SK-N-SH (cell line): Measurements from ENCODE around the gene LYL1. TPM values are rescaled to one million over a fixed set of nuclear protein-coding genes. Genes with fewer than 3 reads are reported as not detected.
A peak's percentile ranks its signal among the peaks of the same experiment; 100 is the strongest.

Experiments
- CTCF ChIA-PET: fragments of 300-600, 350-600 bp; formaldehyde crosslinking; extraction: SDS; loops from one replicate; lab custom pipeline; 2021; lab: Yijun Ruan, JAX
- POLR2A ChIA-PET: fragments of 350-600 bp; sonication (Branson Sonifier 250); formaldehyde crosslinking; extraction: SDS; loops from one replicate; lab custom pipeline; 2020; ENCODE audit warnings: antibody characterized with exemption, inconsistent platforms; lab: Yijun Ruan, JAX
- DNase-seq: peaks from one replicate; pipeline ENCODE4 v3.0.0; 2012
- H2AFZ ChIP-seq: fragments of 200-600 bp; sonication (generic); 2 replicates; pipeline ENCODE4 v1.8.1; 2016; ENCODE audit warnings: antibody characterized with exemption, mild to moderate bottlenecking, low read depth
- H3F3A ChIP-seq: fragments of 200-600 bp; sonication (generic); replicated peaks from 2 replicates; pipeline ENCODE3; 2016; ENCODE audit warnings: antibody characterized with exemption, mild to moderate bottlenecking; ENCODE audit not compliant: insufficient read depth
- H3K27ac ChIP-seq, 2 experiments: fragments of 200-500 bp in 1 of 2; fragments of 200-600 bp in 1 of 2; sonication (Bioruptor generic) in 1 of 2; sonication (generic), shearing (Covaris generic) in 1 of 2; 2 replicates each; pipeline versions ENCODE4 v1.5.1 to v1.6.1; 2014 to 2016; ENCODE audit warnings: low read depth in 2 of 2, inconsistent platforms in 1 of 2, low read length in 1 of 2, mild to moderate bottlenecking in 1 of 2, mixed read lengths in 1 of 2
- H3K27me3 ChIP-seq: fragments of 200-600 bp; sonication (generic), shearing (Covaris generic); 2 replicates; pipeline ENCODE4 v1.6.1; 2016; ENCODE audit warnings: mixed run types; ENCODE audit not compliant: insufficient read depth
- H3K36me3 ChIP-seq, 2 experiments: fragments of 200-500 bp in 1 of 2; fragments of 200-600 bp in 1 of 2; sonication (Bioruptor generic) in 1 of 2; sonication (generic) in 1 of 2; replicated peaks in 1 of 2; 2 replicates each; pipeline versions ENCODE3 to v1.5.1; 2014 to 2016; ENCODE audit warnings: low read length in 1 of 2, mild to moderate bottlenecking in 1 of 2; ENCODE audit not compliant: insufficient read depth in 2 of 2, control insufficient read depth in 1 of 2
- H3K4me1 ChIP-seq, 2 experiments: fragments of 200-500 bp in 1 of 2; fragments of 200-600 bp in 1 of 2; sonication (Bioruptor generic) in 1 of 2; sonication (generic), shearing (Covaris generic) in 1 of 2; 2 replicates each; pipeline versions ENCODE4 v1.5.1 to v1.6.1; 2014 to 2016; ENCODE audit warnings: low read depth in 1 of 2, low read length in 1 of 2, mixed run types in 1 of 2; ENCODE audit not compliant: insufficient read depth in 2 of 2, control insufficient read depth in 1 of 2
- H3K4me2 ChIP-seq: fragments of 200-600 bp; sonication (generic), shearing (Covaris generic); 2 replicates; pipeline ENCODE4 v1.6.1; 2017; ENCODE audit warnings: mixed run types
- H3K4me3 ChIP-seq, 2 experiments: fragments of 200-500 bp in 1 of 2; fragments of 200-600 bp in 1 of 2; sonication (Bioruptor generic) in 1 of 2; sonication (generic), shearing (Covaris generic) in 1 of 2; 2 replicates each; pipeline versions ENCODE4 v1.5.1 to v1.8.1; 2014 to 2016; ENCODE audit warnings: low read depth in 2 of 2, inconsistent platforms in 1 of 2, low read length in 1 of 2, mild to moderate bottlenecking in 1 of 2, mixed read lengths in 1 of 2, moderate library complexity in 1 of 2
- H3K79me2 ChIP-seq: fragments of 200-600 bp; sonication (generic); 2 replicates; pipeline ENCODE4 v1.8.1; 2017; ENCODE audit warnings: mild to moderate bottlenecking; ENCODE audit not compliant: insufficient read depth
- H3K9ac ChIP-seq: fragments of 200-600 bp; sonication (generic); 2 replicates; pipeline ENCODE4 v1.6.1; 2017; ENCODE audit warnings: mixed run types
- H3K9me2 ChIP-seq: fragments of 200-600 bp; sonication (generic); 2 replicates; pipeline ENCODE4 v1.6.1; 2017; ENCODE audit warnings: mixed run types
- H3K9me3 ChIP-seq: fragments of 200-600 bp; sonication (generic); 2 replicates; pipeline ENCODE4 v1.6.1; 2017; ENCODE audit warnings: mixed run types, mild to moderate bottlenecking, moderate library complexity
- H4K20me1 ChIP-seq: fragments of 200-600 bp; sonication (generic); 2 replicates; pipeline ENCODE4 v1.6.1; 2017; ENCODE audit warnings: mild to moderate bottlenecking, mixed run types; ENCODE audit not compliant: insufficient read depth
- CHD2 ChIP-seq: fragments of 150-350 bp; IDR thresholded peaks from 2 replicates; pipeline ENCODE4 v1.6.1; 2018; ENCODE audit warnings: low read length; ENCODE audit not compliant: partially characterized antibody
- EP300 ChIP-seq, 2 experiments: IDR thresholded peaks; 2 replicates each; pipeline versions ENCODE4 v1.4.0 to v1.6.1; 2012; ENCODE audit warnings: borderline replicate concordance in 1 of 2, low read depth in 1 of 2, low read length in 1 of 2
- EZH2phosphoT487 ChIP-seq: fragments of 200-600 bp; sonication (generic); IDR thresholded peaks from 2 replicates; pipeline ENCODE4 v1.6.1; 2017; ENCODE audit warnings: low read depth, mixed run types, mild to moderate bottlenecking, antibody characterized with exemption, moderate library complexity, borderline replicate concordance
- FOSL2 ChIP-seq: IDR thresholded peaks from 2 replicates; pipeline ENCODE4 v1.4.0; 2012; ENCODE audit warnings: low read depth, mild to moderate bottlenecking, moderate library complexity, borderline replicate concordance
- FOXJ3 ChIP-seq: sonication (generic); formaldehyde crosslinking; IDR thresholded peaks from 2 replicates; pipeline ENCODE4 v1.5.1; 2020; ENCODE audit warnings: mild to moderate bottlenecking, missing genetic modification reagents
- GABPA ChIP-seq: IDR thresholded peaks from 2 replicates; pipeline ENCODE4 v1.4.0; 2012; ENCODE audit warnings: low read depth, mild to moderate bottlenecking
- GATA2 ChIP-seq: sonication (generic); formaldehyde crosslinking; IDR thresholded peaks from 2 replicates; pipeline ENCODE4 v1.5.0; 2020; ENCODE audit warnings: mild to moderate bottlenecking, missing genetic modification reagents
- MXI1 ChIP-seq: IDR thresholded peaks from 2 replicates; pipeline ENCODE4 v1.6.1; 2012; ENCODE audit warnings: mild to moderate bottlenecking, low read depth, low read length, improper control_type of control experiment
- NFIC ChIP-seq: IDR thresholded peaks from 2 replicates; pipeline ENCODE4 v1.4.0; 2012; ENCODE audit warnings: borderline replicate concordance
- RFX5 ChIP-seq: IDR thresholded peaks from 2 replicates; pipeline ENCODE4 v1.6.1; 2012; ENCODE audit warnings: mild to moderate bottlenecking, improper control_type of control experiment, low read length
- RXRA ChIP-seq: IDR thresholded peaks from 2 replicates; pipeline ENCODE4 v1.4.0; 2012; ENCODE audit warnings: low read depth, mild to moderate bottlenecking, borderline replicate concordance
- SIN3A ChIP-seq: IDR thresholded peaks from 2 replicates; pipeline ENCODE4 v1.6.1; 2012; ENCODE audit warnings: low read depth, mild to moderate bottlenecking, low read length, moderate library complexity, borderline replicate concordance
- SMC3 ChIP-seq: IDR thresholded peaks from 2 replicates; pipeline ENCODE4 v1.6.1; 2012; ENCODE audit warnings: low read depth, low read length, improper control_type of control experiment
- TAF1 ChIP-seq: IDR thresholded peaks from 2 replicates; pipeline ENCODE4 v1.6.1; 2012; ENCODE audit warnings: low read depth, mild to moderate bottlenecking, low read length, moderate library complexity, borderline replicate concordance
- TCF12 ChIP-seq: IDR thresholded peaks from 2 replicates; pipeline ENCODE4 v1.4.0; 2012
- USF2 ChIP-seq: fragments of 150-350 bp; IDR thresholded peaks from 2 replicates; pipeline ENCODE4 v1.6.1; 2017; ENCODE audit warnings: antibody characterized with exemption, low read length, low read depth, borderline replicate concordance
- YY1 ChIP-seq: IDR thresholded peaks from 2 replicates; pipeline ENCODE4 v1.4.0; 2012; ENCODE audit warnings: low read depth, mild to moderate bottlenecking
- ZBTB33 ChIP-seq: IDR thresholded peaks from 2 replicates; pipeline ENCODE4 v1.4.0; 2012; ENCODE audit warnings: low read depth, borderline replicate concordance
- WGBS: methylation state at CpG from one replicate; pipeline ENCODE4 v1.1.6; 2017; ENCODE audit warnings: low lambda C conversion rate; 5-methylcytosine and 5-hydroxymethylcytosine counted together
- polyA plus RNA-seq, 3 experiments: library from polyadenylated mRNA; depleted of rRNA; stranded (reverse); fragments of >200 nt; gene quantifications; 2 replicates each; pipeline ENCODE4 v1.2.3, GENCODE V29; 2012
- TF ChIP-seq, protein P1 (sequence below): IDR thresholded peaks from 2 replicates; pipeline ENCODE4; 2012
- TF ChIP-seq, protein P2 (sequence below): IDR thresholded peaks from 2 replicates; pipeline ENCODE4 v1.4.0; 2012; ENCODE audit warnings: low read depth

Gene LYL1
- polyA plus RNA-seq, 1 of the 3 experiments (the other 2 are of a cell fraction) = 2.2 TPM

- 60% methylated on average over 3 of the region's 9 CpGs for WGBS
Measured at GRCh38 chr19:13120031-13120430, 17.4 kb upstream of the LYL1 start.

DNA sequence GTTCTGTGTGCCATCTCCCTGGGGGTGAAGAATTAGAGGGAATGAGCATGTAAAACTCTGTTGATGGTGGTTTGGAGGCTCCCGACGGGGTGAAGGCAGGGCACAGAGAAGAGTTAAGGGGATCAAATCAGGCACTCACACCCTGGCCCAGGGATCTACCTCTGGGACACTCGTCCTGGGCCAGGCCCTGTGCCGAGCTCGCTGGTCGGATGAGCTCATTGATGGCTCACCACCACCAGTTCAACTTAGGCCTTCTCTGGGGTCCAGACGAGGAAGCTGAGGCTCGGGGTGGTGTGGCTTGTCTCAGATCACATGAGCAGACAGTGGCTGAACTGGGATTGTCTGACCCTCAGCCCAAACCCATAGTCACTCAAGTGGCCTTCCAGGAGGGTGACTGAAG lies 17.0 kb upstream of the LYL1 start:
- peak overlapping the region; percentile 97; the same call in 1 of the 2 replicates for H3K9ac ChIP-seq
- no peaks in the 10 kb centered on the region for H3K27me3 ChIP-seq
- H3K36me3 ChIP-seq = peaks cover 0 to 16% of the 10 kb centered on the region in 2 experiments
- peaks cover 88% of the 10 kb centered on the region for H3K79me2 ChIP-seq
- 93% methylated on average over 2 of the region's 8 CpGs for WGBS
- H4K20me1 ChIP-seq = peaks cover 58% of the 10 kb centered on the region
- peak overlapping the region in 1 of 2 experiments; percentile 45; a peak in 2 of 4 replicates for H3K27ac ChIP-seq
- no peak for DNase-seq
- peaks cover 22 to 27% of the 10 kb centered on the region in 2 experiments; a peak in 2 of 4 replicates for H3K4me1 ChIP-seq
- CTCF ChIA-PET = interaction anchor here (0.7 to 4.0 kb wide), 10 partner anchors 10 to 470 kb away, joined by 3 to 20 read pairs (median 4); partner anchors contain the start of genes IER2 and STX10
- POLR2A ChIA-PET = interaction anchor here (0.6 to 3.7 kb wide), 3 partner anchors 30 to 150 kb away, joined by 3 to 16 read pairs (median 14); partner anchors contain the start of genes DAND5, IER2 and STX10
- TF ChIP-seq MXI1 (no peak), SMC3 (no peak), FOXJ3 (CRISPR knock-in tag) (no peak), ZBTB33 (no peak), SIN3A (no peak), CHD2 (no peak), RXRA (no peak)
- TF ChIP-seq, protein P1, sequence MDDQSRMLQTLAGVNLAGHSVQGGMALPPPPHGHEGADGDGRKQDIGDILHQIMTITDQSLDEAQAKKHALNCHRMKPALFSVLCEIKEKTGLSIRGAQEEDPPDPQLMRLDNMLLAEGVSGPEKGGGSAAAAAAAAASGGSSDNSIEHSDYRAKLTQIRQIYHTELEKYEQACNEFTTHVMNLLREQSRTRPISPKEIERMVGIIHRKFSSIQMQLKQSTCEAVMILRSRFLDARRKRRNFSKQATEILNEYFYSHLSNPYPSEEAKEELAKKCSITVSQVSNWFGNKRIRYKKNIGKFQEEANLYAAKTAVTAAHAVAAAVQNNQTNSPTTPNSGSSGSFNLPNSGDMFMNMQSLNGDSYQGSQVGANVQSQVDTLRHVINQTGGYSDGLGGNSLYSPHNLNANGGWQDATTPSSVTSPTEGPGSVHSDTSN = no peak
- H3K4me3 ChIP-seq = peak overlapping the region; percentile 87 to 98; a peak in 3 of 4 replicates
- H2AFZ ChIP-seq = no peak overlapping the region
- H3F3A ChIP-seq = peaks cover 4% of the 10 kb centered on the region
- no peaks in the 10 kb centered on the region for H3K9me3 ChIP-seq
- peak overlapping the region; percentile 83 for H3K4me2 ChIP-seq
- no peaks in the 10 kb centered on the region for H3K9me2 ChIP-seq

More at GRCh38 chr19:13120031-13120430, 17.4 kb upstream of the LYL1 start:
- no peaks in the 10 kb centered on the region for H3K9me2 ChIP-seq
- peaks cover 4% of the 10 kb centered on the region for H3F3A ChIP-seq
- H3K4me1 ChIP-seq = peaks cover 22 to 27% of the 10 kb centered on the region in 2 experiments; a peak in 2 of 4 replicates
- H2AFZ ChIP-seq = no peak overlapping the region
- no peak for DNase-seq
- H4K20me1 ChIP-seq = peaks cover 62% of the 10 kb centered on the region
- H3K36me3 ChIP-seq = peaks cover 0 to 17% of the 10 kb centered on the region in 2 experiments
- TF ChIP-seq FOSL2 = no peak
- TF ChIP-seq FOXJ3 (CRISPR knock-in tag) = no peak
- no peak for TF ChIP-seq GATA2 (CRISPR knock-in tag)
- no peak for TF ChIP-seq TCF12
- no peak for TF ChIP-seq TAF1
- TF ChIP-seq EP300 (IDR thresholded peaks at IDR 0.05; ENCODE audit: borderline replicate concordance in 1 of 2, low read depth in 1 of 2, low read length in 1 of 2) = no peak
- TF ChIP-seq EZH2phosphoT487 = no peak
- TF ChIP-seq, protein P2, sequence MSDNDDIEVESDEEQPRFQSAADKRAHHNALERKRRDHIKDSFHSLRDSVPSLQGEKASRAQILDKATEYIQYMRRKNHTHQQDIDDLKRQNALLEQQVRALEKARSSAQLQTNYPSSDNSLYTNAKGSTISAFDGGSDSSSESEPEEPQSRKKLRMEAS = no peak
- TF ChIP-seq RXRA = no peak
- TF ChIP-seq NFIC = no peak
- no peak for TF ChIP-seq USF2
- TF ChIP-seq RFX5 = no peak
- no peak for TF ChIP-seq GABPA
- no peak for TF ChIP-seq YY1
- H3K9me3 ChIP-seq = no peaks in the 10 kb centered on the region
- ChIA-PET CTCF (interaction anchor here (0.7 to 4.0 kb wide), 6 partner anchors 9 to 155 kb away, joined by 4 to 20 read pairs (median 4); partner anchors contain the start of genes IER2 and STX10), POLR2A (interaction anchor here (3.7 kb wide), 1 partner anchor 32 kb away, joined by 16 read pairs; no protein-coding TSS in a partner anchor)
- H3K27me3 ChIP-seq = no peaks in the 10 kb centered on the region
- H3K4me3 ChIP-seq = no peak overlapping the region
- H3K79me2 ChIP-seq = peaks cover 88% of the 10 kb centered on the region
- H3K27ac ChIP-seq = no peak overlapping the region
- peak overlapping the region; percentile 83 for H3K4me2 ChIP-seq
- H3K9ac ChIP-seq = no peak overlapping the region
